ENCODE measurements around the gene NMS. TPM values are rescaled to one million over a fixed set of nuclear protein-coding genes. Genes with fewer than 3 reads are reported as not detected.

NMS gene
- total RNA-seq, 1 donor from 2014 or later: not detected

DNA sequence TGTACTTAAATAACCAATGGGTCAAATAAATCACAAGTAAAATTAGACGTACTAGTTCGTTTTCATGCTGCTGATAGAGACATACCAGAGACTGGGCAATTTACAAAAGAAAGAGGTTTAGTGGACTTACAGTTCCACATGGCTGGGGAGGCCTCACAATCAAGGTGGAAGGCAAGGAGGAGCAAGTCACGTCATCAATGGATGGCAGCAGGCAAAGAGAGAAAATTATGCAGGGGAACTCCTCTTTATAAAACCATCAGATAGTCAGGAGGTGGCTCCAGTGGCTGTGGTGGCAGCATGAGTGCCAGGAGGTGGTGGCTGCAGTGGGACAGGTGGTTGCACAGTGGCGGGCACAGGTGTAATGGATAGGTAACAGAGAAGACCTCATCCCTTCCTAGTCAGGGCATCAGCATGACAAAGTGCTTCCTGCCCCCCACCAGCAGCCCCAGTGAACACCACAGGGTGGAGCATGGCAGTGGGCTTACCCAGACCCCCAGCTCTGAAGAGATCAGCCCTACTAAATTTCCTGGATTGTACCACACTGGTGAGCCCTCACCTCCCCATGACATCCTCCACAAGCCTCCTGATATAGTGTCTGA is 45.9 kb upstream of the NMS start:
- no peaks in the 10 kb centered on the region for H3K4me1 Mint-ChIP-seq (ENCODE audit: low read depth, unreplicated experiment)
- TF ChIP-seq EZH2 (IDR thresholded peaks at IDR 0.05; ENCODE audit: insufficient read depth, low read length): no peak
- TF ChIP-seq, protein P1, sequence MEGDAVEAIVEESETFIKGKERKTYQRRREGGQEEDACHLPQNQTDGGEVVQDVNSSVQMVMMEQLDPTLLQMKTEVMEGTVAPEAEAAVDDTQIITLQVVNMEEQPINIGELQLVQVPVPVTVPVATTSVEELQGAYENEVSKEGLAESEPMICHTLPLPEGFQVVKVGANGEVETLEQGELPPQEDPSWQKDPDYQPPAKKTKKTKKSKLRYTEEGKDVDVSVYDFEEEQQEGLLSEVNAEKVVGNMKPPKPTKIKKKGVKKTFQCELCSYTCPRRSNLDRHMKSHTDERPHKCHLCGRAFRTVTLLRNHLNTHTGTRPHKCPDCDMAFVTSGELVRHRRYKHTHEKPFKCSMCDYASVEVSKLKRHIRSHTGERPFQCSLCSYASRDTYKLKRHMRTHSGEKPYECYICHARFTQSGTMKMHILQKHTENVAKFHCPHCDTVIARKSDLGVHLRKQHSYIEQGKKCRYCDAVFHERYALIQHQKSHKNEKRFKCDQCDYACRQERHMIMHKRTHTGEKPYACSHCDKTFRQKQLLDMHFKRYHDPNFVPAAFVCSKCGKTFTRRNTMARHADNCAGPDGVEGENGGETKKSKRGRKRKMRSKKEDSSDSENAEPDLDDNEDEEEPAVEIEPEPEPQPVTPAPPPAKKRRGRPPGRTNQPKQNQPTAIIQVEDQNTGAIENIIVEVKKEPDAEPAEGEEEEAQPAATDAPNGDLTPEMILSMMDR (IDR thresholded peaks at IDR 0.05; ENCODE audit: insufficient read depth, low read depth, low read length): no peak

DNA sequence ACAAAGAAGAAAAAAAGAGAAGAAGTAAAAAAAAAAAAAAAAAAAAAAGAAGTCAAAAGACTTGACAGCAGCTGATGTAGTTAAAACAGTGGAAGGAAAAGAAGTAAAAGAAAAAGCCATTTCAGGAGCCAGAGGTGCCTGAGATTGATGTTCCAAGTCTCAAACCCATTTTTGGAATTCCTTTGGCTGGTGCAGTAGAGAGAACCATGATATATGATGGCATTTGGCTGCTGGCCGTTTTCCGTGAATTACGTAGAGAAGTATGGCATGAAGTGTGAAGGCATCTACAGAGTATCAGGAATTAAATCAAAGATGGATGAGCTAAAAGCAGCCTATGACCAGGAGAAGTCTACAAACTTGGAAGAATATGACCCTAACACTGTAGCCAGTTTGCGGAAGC is 45.2 kb upstream of the NMS start:
- Mint-ChIP-seq H3K4me3 (ENCODE audit: unreplicated experiment) (no peak overlapping the region), H3K27ac (ENCODE audit: unreplicated experiment) (no peak overlapping the region), H3K27me3 (ENCODE audit: low read depth, unreplicated experiment) (peaks cover 9% of the 10 kb centered on the region), H3K36me3 (ENCODE audit: low read depth, unreplicated experiment) (no peaks in the 10 kb centered on the region), H3K4me1 (ENCODE audit: low read depth, unreplicated experiment) (no peaks in the 10 kb centered on the region), H3K9me3 (ENCODE audit: unreplicated experiment) (no peaks in the 10 kb centered on the region)
- TF ChIP-seq, protein P1 (IDR thresholded peaks at IDR 0.05; ENCODE audit: insufficient read depth, low read depth, low read length): no peak
- no peak for TF ChIP-seq EZH2 (IDR thresholded peaks at IDR 0.05; ENCODE audit: insufficient read depth, low read length)
- no peak overlapping the region for H3K4me2 ChIP-seq (ENCODE audit: low read length)
- no peaks in the 10 kb centered on the region for H3K4me1 ChIP-seq (ENCODE audit: insufficient read depth, low read length)
- no peak overlapping the region for H3K4me3 ChIP-seq (ENCODE audit: insufficient read depth, low read depth, low read length)
- H3K36me3 ChIP-seq (ENCODE audit: insufficient read depth, low read length): no peaks in the 10 kb centered on the region
- DNase-seq (ENCODE audit: low read depth): no peak
- no peak overlapping the region for H3K27ac ChIP-seq (ENCODE audit: low read depth, low read length)
- no peaks in the 10 kb centered on the region for H3K9me3 ChIP-seq (ENCODE audit: insufficient read depth, low read depth, low read length)
- H3K79me2 ChIP-seq (ENCODE audit: insufficient read depth, low read length): no peaks in the 10 kb centered on the region
- no peaks in the 10 kb centered on the region for H3K27me3 ChIP-seq (ENCODE audit: insufficient read depth, low read length)
- FAIRE-seq: no peak
- no peak overlapping the region for H3K9ac ChIP-seq (ENCODE audit: low read length)
- no peak overlapping the region for H2AFZ ChIP-seq (ENCODE audit: low read depth, low read length)
- no peaks in the 10 kb centered on the region for H4K20me1 ChIP-seq (ENCODE audit: insufficient read depth, low read length)

More for the DNA sequence above, 45.9 kb upstream of the NMS start:
- Mint-ChIP-seq H3K27ac (ENCODE audit: unreplicated experiment) (no peak overlapping the region), H3K27me3 (ENCODE audit: low read depth, unreplicated experiment) (peaks cover 9% of the 10 kb centered on the region), H3K9me3 (ENCODE audit: unreplicated experiment) (no peaks in the 10 kb centered on the region), H3K36me3 (ENCODE audit: low read depth, unreplicated experiment) (no peaks in the 10 kb centered on the region), H3K4me3 (ENCODE audit: unreplicated experiment) (no peak overlapping the region)
- H3K36me3 ChIP-seq (ENCODE audit: insufficient read depth, low read length): no peaks in the 10 kb centered on the region
- H2AFZ ChIP-seq (ENCODE audit: low read depth, low read length): no peak overlapping the region
- H3K4me1 ChIP-seq (ENCODE audit: insufficient read depth, low read length): no peaks in the 10 kb centered on the region
- no peak overlapping the region for H3K4me2 ChIP-seq (ENCODE audit: low read length)
- no peaks in the 10 kb centered on the region for H3K27me3 ChIP-seq (ENCODE audit: insufficient read depth, low read length)
- no peak overlapping the region for H3K27ac ChIP-seq (ENCODE audit: low read depth, low read length)
- H3K9me3 ChIP-seq (ENCODE audit: insufficient read depth, low read depth, low read length): no peaks in the 10 kb centered on the region
- no peak for DNase-seq (ENCODE audit: low read depth)
- no peaks in the 10 kb centered on the region for H3K79me2 ChIP-seq (ENCODE audit: insufficient read depth, low read length)
- H3K4me3 ChIP-seq (ENCODE audit: insufficient read depth, low read depth, low read length): no peak overlapping the region
- no peak for FAIRE-seq
- no peak overlapping the region for H3K9ac ChIP-seq (ENCODE audit: low read length)
- no peaks in the 10 kb centered on the region for H4K20me1 ChIP-seq (ENCODE audit: insufficient read depth, low read length)

DNA sequence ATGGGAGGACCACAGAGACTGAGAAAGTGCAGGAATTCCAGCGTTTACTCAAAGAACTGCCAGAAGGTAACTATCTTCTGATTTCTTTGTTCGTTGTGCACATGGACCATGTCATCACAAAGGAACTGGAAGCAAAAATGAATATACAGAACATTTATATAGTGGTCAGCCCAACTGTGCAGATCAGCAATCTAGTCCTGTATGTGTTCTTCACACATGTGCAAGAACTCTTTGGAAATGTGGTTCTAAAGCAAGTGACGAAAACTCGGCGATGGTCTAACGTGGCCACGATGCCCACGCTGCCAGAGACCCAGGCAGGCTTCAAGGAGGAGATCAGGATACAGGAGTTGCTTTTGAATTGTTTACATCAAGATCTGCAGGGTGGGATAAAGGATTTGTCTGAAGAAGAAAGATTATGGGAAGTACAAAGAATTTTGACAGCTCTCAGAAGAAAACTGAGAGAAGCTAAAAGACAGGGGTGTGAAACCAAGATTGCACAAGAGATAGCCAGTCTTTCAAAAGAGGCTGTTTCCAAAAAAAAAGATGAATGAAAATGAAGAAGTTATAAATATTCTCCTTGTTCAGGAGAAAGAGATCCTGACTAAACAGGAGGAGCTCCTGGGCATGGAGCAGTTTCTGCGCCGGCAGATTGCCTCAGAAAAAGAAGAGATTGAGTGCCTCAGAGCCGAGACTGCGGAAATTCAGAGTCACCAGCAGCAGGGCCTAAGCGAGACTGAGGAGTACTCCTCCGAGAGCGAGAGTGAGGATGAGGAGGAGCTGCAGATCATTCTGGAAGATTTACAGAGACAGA is 44.5 kb upstream of the NMS start:
- Mint-ChIP-seq H3K36me3 (ENCODE audit: low read depth, unreplicated experiment) (no peaks in the 10 kb centered on the region), H3K4me3 (ENCODE audit: unreplicated experiment) (no peak overlapping the region), H3K27me3 (ENCODE audit: low read depth, unreplicated experiment) (peaks cover 9% of the 10 kb centered on the region), H3K9me3 (ENCODE audit: unreplicated experiment) (no peaks in the 10 kb centered on the region), H3K27ac (ENCODE audit: unreplicated experiment) (no peak overlapping the region), H3K4me1 (ENCODE audit: low read depth, unreplicated experiment) (no peaks in the 10 kb centered on the region)
- no peak overlapping the region for H2AFZ ChIP-seq (ENCODE audit: low read depth, low read length)
- H3K9ac ChIP-seq (ENCODE audit: low read length): no peak overlapping the region
- FAIRE-seq (no peak), DNase-seq (ENCODE audit: low read depth) (no peak)
- no peak overlapping the region for H3K4me3 ChIP-seq (ENCODE audit: insufficient read depth, low read depth, low read length)
- H3K79me2 ChIP-seq (ENCODE audit: insufficient read depth, low read length): no peaks in the 10 kb centered on the region
- H4K20me1 ChIP-seq (ENCODE audit: insufficient read depth, low read length): no peaks in the 10 kb centered on the region
- no peaks in the 10 kb centered on the region for H3K36me3 ChIP-seq (ENCODE audit: insufficient read depth, low read length)
- H3K4me1 ChIP-seq (ENCODE audit: insufficient read depth, low read length): no peaks in the 10 kb centered on the region
- no peak for TF ChIP-seq EZH2 (IDR thresholded peaks at IDR 0.05; ENCODE audit: insufficient read depth, low read length)
- TF ChIP-seq, protein P1 (IDR thresholded peaks at IDR 0.05; ENCODE audit: insufficient read depth, low read depth, low read length): no peak
- H3K27ac ChIP-seq (ENCODE audit: low read depth, low read length): no peak overlapping the region
- no peaks in the 10 kb centered on the region for H3K27me3 ChIP-seq (ENCODE audit: insufficient read depth, low read length)
- no peaks in the 10 kb centered on the region for H3K9me3 ChIP-seq (ENCODE audit: insufficient read depth, low read depth, low read length)
- no peak overlapping the region for H3K4me2 ChIP-seq (ENCODE audit: low read length)
